ENCODE results near the gene KAZN.

The KAZN gene

GRCh38 chr1:15055736-15056415 lies 457.4 kb downstream of the KAZN start:
- no peak for DNase-seq

- no peak for DNase-seq
These were observed 458.2 kb downstream of the KAZN start for GRCh38 chr1:15056515-15057285.

GRCh38 chr1:15057834-15058233 lies 459.3 kb downstream of the KAZN start:
- no peak for DNase-seq

- DNase-seq: no peak
These were observed 459.8 kb downstream of the KAZN start for GRCh38 chr1:15058261-15058660.

GRCh38 chr1:15060104-15060503 lies 461.6 kb downstream of the KAZN start:
- no peak for DNase-seq

GRCh38 chr1:15062479-15063099 lies 464.1 kb downstream of the KAZN start:
- no peak for DNase-seq

- DNase-seq: no peak
These were observed 464.9 kb downstream of the KAZN start for GRCh38 chr1:15063346-15063745.

GRCh38 chr1:15063783-15064182 lies 465.3 kb downstream of the KAZN start:
- DNase-seq: no peak

GRCh38 chr1:15064217-15064929 lies 465.9 kb downstream of the KAZN start:
- DNase-seq: no peak

- DNase-seq: no peak
These were observed 466.8 kb downstream of the KAZN start for GRCh38 chr1:15065291-15065690.

- no peak for DNase-seq
These were observed 467.3 kb downstream of the KAZN start for GRCh38 chr1:15065736-15066135.

- no peak for DNase-seq
These were observed 467.7 kb downstream of the KAZN start for GRCh38 chr1:15066191-15066590.

- no peak for DNase-seq
These were observed 468.7 kb downstream of the KAZN start for GRCh38 chr1:15067148-15067547.

GRCh38 chr1:15068152-15068551 lies 469.7 kb downstream of the KAZN start:
- no peak for DNase-seq

- DNase-seq: no peak
These were observed 470.5 kb downstream of the KAZN start for GRCh38 chr1:15068997-15069396.

GRCh38 chr1:15070145-15070748 lies 471.8 kb downstream of the KAZN start:
- DNase-seq: no peak

GRCh38 chr1:15071936-15072335 lies 473.5 kb downstream of the KAZN start:
- DNase-seq: no peak

- no peak for DNase-seq
These were observed 475.4 kb downstream of the KAZN start for GRCh38 chr1:15073799-15074308.

- no peak for DNase-seq
These were observed 476.7 kb downstream of the KAZN start for GRCh38 chr1:15075175-15075574.

GRCh38 chr1:15075817-15076216 lies 477.3 kb downstream of the KAZN start:
- DNase-seq: no peak

- DNase-seq: no peak
These were observed 478.3 kb downstream of the KAZN start for GRCh38 chr1:15076807-15077206.

GRCh38 chr1:15077384-15077783 lies 478.9 kb downstream of the KAZN start:
- no peak for DNase-seq
